GM19372 (cell line): ENCODE data around the gene PRKAG2.
"Not testable (repeated sequence)": the region's sequence is repeated elsewhere in the genome, so short reads cannot be mapped to it uniquely, and the experiment has no call there.

ENCODE experiments used
- ATAC-seq: cut with Tn5 transposase; IDR thresholded peaks from one replicate; pipeline ENCODE4 v1.9.1; 2021; ENCODE audit warnings: mild to moderate bottlenecking, low read depth, moderate library complexity; ENCODE audit not compliant: unreplicated experiment

The PRKAG2 gene

DNA sequence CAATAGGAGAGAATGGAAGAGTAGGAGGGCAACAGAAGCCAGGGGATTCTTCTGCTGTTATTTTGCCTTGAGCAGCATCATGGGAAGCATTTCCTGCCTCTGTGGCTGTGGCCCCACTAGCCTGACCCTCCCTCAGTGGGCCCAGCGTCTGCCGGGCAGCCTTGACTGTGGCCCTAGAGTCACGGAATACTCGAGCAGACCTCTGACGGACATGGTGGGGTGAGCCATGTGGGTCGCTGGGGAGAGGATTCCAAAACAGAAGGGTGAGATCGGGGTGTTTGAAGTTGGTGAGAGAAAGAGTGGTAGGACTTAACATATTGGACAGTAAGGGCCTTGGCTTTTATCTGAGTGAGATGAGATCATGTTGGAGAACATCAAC, 8.3 kb upstream of the PRKAG2 start:
- ATAC-seq, result no peak

DNA sequence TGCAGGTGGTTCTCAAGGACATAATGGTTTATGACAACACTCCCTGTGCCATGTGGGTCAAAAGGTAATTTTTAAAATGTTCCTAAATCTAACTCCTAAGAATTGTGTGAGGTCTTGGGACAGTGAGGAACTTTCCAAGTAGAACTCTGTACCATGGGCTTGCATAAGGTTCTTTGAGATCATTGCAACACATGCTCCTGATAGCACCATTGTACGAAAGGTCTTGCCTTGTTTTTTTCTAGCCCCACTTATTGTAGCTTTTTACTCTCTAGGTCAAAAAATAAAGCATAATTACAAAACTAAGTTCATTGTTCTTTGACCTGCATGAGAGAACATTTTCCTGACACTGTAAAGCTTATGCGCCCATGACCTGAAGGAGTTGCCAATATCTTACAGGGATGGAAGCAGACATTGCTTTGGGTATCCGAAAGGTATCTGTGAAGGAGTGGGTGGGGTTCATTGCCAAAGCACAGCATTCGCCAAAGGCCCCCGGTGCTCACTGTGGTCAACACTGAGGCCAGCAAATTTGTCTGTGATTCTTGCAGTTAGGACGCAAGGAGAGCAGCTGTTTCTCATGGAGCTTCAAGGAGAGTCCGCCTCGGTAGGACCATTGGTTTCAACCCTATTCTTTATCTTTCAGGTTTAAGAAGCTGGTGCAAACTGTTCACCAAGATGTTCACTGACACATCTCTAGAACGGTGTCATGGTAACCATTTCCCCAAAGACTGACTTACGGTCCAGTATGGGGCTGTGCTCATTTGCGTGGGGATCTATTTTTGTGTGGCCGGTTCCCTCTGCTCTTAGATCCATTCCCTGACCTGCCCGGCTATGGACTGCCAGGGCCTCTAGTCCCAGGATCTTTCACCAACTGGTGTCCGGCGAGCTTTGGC, 7.6 kb upstream of the PRKAG2 start:
- no peak for ATAC-seq

DNA sequence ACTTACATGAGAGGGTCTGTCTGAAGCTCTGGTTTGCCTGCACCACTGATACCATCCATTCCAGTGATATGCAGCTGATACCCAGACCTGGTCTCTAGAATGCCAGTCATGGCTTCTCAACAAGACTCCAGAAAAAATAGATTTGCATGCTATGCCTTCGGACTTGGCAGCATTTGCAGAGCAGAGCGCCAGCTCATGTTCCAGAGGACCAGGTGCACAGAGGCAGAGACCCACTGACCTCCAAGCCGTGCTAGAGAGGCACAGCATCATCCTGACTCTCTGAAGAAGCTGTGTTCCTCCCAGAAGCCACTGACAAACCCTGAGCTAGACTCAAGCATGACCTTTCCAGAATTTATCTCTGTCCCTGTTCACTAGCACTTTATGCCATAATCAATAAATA, 6.9 kb upstream of the PRKAG2 start:
- ATAC-seq, result no peak

DNA sequence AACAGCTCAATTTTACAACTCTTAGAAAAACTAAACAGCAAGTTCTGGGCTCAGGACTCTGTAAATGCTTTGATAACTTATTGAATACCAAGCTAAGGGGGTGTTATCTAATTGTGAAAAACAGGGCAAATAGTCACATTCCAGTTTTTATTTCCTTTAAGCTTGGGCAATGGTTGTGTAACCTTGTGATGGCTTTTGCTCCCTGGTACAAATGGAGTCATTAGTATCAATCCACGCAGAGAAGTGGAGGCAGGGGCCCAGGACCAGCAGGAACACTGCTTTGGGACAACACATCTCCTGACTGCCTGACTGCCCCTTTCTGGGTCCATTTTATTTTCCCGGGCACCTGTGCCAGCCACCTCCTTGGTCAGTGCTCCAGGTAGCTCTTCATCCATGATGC, 5.8 kb upstream of the PRKAG2 start:
- no peak for ATAC-seq

DNA sequence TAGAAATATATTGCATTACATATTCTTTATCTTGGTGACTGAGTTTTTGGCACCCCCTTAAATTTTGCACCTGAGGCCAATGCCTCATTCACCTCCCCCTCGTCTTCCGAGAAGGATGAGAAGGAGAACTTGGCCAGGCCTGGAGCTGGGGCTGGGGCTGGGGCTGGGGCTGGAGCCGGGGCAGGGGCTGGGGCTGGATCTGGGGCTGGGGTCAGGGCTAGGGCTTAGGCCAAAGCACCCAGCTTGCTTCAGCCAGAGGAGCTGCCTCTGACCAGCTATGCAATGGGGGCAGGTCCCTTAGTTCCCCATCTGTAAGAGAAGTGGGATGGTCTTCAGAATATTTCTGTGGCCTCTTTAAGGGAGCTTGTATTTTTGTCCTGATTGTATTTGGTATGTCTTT, 3.8 kb upstream of the PRKAG2 start:
- no peak for ATAC-seq

DNA sequence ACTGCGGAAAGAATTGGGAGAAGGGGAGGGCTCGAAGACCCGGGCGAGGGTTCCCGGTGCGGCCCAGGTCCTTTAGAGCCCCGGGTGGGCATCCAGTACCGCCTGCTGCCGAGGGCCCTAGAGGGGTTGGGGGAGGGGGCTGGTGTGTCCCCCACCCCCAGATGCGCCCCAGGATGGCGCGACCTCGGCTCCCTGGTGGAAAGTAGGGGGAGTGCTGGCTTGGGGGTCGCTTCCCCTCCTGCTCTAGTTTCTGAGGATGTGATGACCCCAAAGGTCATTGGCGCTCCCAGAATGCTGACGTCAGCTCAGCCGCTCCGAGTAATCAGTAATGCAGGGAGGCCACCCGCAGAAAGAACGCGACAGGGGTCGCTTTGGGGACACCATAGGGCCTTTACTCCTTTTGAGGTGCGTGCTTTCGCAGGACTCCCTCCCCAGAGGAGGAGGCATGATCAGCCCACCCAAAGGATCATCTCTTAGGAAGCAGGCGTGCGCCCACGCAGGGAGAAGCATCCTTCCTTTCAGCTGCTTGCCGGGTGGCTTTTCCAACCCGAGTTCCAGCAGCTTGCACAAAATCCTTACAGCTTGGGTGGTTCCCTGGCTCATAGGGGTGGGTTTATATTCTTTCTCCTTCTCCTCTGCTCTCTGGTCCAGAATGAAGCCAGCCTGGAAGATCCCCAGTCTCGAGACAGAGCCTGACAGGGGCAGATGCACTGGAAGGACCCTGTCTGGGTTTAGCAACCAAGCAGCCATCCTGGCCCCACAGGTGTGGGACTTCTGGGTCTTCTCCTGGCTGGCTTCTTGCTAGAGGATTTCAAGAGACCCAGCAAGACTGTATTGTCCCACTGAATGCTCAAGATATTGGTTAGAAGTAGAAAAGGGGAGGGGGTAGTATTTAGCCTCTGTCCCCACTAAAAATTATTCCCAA, 1.3 kb upstream of the PRKAG2 start:
- ATAC-seq, result no peak

DNA sequence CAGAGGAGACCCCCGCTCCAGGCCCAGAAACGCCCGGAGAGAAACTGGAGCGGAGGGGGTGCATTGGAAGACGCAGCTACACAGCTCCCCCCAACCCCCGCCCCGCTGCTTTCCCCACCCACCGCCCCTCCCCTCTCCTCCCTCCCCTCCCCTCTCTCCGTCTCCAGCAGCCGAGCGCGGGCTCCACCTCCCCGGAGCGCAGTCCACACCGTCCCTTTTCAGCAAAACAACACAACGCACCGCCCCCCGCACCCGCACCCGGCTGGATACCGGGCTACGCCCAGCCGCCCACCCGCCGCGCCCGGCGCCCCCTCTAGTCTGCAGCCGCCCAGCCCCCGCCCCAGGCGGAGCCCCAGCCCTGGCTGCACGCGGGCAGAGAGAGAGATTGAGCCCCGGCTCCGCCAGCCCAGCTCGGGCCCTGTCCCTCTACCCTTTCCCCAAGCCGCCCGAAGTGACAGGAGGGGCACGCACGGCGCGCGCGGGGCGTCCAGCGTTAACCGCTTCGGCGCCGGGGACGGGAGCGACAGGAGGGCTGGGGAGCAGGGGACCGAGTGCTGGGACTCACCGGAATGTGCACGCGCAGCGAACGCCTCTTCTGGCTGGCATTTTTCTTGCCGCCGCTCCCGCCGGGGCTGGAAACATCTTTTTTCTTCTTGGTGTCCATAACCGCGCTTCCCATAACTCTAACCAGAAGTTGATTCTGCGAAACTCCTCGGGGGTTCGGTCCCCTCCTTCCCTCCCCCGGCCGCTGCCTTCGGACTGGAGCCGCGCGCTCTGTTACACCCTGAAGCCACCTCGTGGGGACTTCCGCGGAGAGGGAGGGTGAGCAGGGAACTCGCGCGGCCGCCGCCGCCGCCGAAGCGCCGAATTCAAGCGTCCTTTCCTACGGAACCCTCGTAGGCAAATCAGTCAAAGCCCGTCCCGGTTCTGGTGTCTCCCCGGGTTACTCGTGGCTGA, 695 bp downstream of the PRKAG2 start:
- ATAC-seq, result no peak

DNA sequence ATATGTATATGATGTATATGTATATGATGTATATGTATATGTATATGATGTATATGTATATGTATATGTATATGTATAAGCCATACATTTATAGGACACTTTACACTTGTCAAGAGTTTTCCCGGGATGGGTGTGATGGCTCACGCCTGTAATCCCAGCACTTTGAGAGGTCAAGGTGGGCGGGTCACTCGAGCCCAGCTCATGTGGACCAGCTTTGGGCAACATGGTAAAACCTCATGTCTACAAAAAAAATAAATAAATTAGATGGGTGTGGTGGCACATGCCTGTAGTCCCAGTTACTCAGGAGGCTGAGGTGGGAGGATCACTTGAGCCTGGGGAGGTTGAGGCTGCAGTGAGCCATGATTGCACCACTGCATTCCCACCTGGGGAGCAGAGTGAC, 2.4 kb downstream of the PRKAG2 start:
- not testable (repeated sequence) for ATAC-seq

DNA sequence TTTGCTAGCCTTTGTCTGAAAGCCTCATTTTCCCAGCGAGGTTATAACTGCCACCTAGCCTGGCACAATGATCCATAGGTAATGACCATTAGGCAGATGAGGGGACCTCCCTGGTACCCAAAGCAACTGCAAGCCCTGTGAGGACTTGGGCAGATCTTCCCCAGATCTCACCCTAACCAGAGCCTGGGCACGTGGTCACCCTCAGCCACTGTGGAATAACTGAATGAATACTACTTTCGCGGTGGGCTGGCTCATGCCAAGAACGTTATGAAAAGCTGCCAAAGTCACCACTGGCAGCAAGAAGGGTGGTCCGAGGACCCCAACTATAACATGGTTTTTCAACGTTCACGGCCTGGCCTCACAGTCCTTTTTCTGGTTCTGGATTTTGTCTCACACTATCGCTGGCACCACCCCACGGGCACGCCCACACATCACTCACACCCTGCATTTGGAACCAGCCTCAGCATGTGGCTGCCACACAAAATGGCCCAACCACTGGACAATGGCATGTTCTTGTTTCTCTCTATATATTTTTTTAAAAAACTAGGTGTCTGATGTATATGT, 3.4 kb downstream of the PRKAG2 start:
- no peak for ATAC-seq

DNA sequence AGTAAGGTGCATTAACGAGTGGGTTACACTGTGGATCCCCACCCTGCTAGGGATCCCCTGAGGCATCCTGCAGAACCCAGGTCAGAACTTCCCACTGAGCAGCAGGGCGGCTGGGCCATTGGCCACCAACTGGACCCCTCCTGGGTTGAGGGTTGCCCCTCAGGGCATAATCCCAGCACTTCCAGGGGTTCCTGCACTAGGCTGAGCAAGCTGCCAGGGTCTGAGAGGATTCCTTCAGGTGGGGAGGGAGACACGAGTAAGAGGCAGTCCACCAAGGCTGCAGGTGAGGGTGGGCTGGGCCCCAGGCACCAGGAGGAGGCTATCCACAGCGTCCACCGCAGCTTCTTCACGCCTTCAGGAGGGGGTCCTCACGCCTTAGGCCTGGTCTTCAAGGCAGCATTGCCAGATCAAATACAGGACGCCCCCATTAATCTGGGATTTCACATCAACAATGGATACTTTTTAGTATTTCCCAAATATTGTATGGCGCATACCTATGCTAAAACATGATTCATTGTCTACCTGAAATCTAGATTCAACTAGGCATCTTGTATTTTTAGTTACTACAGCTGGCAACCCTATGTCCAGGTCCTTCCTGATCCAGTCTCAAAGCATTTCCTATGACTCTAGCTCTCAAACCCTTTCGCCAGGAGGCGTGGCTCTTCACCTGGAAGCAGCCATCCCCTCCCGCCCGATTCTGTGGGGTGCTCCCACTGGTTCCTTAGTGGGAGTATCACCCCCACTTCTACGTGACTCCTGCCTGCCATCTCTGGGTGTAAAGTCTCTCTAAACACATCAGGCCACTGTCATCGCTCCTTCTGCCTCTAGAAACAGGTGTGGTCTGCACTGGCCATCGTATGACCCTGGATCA, 4.1 kb downstream of the PRKAG2 start:
- ATAC-seq, result no peak

DNA sequence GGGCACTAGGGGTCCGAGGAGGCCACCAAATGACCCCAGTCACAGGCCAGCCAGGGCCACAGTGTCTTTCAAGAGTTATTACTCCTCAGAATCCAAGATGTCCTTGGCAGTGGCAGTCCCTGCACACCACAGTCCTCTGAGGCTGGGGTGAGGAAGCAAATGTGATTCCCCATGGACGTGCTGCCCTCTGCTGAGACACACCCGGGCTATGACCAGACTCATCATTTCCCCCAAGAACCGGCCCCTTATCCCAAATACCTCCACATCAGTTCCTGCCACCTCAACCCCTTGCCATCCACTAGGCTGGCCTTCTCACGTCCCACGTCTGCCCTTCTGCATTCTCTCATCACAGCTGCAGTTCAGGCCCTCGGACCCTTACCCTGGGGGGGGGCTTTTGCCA, 5.0 kb downstream of the PRKAG2 start:
- ATAC-seq, result no peak

DNA sequence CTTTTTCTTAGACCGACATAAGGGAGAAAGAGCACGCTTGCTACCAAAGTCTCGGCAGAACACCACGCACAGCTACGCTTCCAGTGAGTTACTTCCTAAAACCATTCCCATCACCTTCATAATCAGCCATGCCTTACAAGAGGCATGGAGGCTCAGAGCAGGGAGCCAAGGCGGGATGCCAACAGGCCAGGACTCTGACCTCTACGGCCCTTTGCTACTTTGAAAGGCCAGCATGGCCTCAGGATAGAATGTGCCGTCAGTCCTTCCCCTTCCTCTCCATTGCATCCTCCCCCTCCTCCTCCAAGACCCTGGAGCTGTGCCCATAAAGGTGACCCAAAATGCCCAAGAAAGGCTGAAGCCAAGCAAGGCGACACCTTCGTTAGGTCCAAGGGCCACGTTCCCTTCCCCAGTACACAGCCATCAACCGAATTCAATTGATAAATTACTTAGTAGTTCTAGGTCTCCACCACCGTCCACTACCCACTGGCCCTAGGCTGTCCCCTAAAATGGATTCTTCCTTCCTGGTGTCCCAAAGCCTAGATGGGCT, 5.7 kb downstream of the PRKAG2 start:
- ATAC-seq, result no peak

DNA sequence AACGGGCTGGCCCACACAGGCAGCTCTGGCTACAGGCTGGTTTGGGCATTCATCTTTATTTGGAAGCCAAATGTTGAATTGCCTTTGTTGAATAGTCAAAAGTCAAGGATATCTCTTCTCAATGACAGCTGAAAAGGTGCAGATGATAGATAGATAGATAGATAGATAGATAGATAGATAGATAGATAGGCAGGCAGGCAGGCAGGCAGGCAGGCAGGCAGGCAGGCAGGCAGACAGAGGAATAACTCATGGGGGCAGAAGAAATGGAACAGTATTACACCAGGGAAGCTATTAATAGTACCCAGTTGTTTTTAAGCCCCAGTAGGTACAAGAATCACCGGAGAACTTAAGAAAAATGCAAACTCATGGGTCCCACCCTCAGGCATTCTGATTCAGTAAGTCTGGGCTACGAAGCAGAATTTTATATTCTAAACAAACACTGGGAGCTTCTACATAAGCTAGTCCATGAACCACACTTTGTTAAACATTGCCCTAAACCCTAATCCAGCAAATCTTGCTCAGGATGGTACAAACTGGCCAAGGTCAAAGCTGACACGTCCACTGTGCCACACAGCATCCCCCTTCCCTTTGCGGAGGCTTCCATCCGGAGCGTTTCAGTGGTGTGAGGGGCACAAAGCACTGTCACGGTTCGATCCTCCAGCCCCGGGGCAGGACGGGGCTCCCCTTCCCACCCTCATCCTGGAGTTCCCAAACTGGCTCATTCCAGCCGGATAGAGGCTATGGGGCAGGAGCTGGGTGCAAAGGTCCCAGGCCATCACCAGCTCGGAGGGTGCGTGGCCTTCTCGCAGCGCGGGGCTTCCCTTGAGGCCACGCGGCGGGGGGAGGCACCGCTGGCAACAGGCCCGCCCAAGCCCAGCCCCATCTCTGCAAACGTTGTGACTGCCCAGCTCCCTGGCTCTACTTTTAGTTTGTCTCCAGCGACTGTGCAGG, 6.7 kb downstream of the PRKAG2 start:
- ATAC-seq, result no peak

DNA sequence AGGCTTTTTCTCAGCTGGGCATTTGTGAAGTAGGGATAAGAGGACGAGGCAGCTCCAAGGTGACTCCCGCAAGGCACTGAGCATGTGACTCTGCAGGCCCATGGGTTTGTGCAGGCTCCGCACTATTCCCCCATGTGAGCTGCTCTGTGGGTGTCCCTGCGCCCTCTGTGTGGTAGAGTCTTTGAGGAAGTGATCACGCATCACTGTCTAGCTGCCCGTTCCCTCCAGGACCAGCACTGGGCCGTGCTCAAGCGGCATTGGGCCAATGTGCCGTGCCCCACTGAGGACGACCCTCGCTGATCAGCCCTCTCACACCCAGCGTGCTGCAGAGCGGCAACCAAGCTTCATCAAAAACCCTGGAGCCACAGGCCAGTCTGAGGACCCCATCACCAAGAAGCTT, 7.5 kb downstream of the PRKAG2 start:
- ATAC-seq, result no peak

DNA sequence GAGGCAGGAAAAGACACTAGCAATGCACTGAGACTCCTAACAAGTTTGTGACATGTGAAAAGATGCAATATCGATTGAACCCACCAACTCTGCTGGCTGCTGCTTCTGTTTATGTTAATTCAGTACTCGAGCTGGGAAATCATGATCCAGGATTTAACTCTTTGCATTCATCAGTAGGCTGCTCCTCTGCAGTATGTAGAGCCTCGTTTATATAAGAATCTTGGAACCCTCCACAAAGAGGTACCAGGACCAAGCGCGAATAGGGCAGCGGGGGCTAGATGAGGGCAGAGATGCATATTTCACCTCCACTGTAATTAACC, 7.8 kb downstream of the PRKAG2 start:
- ATAC-seq, result no peak

DNA sequence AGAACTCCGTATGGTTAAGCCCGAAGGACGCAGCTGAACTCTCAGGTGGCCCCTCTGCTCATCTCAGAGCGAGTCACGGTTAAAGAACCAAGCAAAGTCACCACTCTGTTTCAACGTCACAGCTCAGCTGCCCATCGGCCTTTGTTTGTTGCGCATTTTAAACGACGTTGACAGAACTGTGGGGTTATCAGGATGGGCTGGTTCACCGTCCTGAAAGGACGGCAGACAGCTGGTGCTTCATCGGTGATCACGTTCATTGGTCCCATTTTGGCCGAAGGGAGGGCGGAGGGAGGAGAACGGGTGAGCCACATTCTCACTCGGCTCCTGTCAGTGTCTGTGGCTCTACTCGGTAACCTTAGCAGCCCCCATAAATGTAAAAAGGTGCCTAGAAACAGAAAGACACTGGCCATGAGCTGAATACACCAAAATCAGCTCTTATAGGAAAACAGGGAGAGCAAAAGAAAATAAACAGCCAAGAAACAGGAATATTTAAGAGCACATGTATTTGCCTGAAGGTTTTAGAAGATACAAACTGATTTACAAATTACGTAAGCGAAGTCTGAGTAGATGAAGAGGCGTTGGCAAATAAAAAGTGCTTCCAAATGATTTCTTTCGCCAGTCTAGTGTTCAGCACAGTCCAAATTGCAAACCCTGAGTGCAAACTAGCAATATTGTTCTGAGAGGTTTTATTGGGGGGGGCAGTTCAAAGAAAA, 8.4 kb downstream of the PRKAG2 start:
- ATAC-seq, result no peak

DNA sequence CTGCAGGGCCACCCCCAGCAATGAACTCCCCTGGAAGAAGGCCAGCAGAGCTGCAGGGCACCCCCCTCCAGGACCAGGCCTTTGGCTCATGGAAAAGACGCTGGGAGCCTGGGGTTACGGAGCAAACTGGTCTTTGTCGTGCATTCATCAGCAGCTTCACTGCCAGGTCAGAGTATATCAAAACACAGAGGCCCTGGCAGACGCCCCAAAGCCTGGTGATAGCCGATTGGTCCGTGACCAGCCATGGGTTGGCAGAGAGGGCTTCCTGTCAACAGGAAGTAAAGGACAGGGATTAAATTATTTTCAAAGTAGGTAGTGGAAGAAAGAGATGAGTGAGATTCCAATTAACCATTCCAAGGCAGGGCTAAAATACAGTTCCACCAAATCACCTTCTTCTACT, 9.0 kb downstream of the PRKAG2 start:
- ATAC-seq, result no peak
